Measurements from ENCODE around the gene NTM.

NTM gene

GRCh38 chr11:132142554-132142953, 772.1 kb downstream of the NTM start:
- peak; percentile 30 for DNase-seq

DNA sequence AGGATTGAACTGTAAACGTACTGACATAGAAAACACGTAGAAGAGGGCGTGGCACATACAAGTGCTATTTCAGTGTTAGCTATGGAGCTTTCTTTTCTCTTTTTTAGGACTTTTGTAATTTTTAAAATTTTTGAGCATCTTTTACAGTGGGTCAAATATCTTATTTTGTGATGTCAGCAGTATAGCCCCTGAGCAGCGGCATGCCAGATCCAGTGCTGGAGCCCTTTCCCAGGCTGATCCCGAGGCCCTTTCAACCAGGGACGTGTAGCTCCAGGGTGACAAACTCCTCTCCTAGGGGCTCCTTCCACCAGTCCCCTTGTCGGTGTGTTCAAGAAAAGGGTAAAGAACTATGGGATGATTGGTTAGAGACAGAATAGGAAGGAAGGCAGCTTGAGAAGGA, 777.0 kb downstream of the NTM start:
- no peak for DNase-seq

DNA sequence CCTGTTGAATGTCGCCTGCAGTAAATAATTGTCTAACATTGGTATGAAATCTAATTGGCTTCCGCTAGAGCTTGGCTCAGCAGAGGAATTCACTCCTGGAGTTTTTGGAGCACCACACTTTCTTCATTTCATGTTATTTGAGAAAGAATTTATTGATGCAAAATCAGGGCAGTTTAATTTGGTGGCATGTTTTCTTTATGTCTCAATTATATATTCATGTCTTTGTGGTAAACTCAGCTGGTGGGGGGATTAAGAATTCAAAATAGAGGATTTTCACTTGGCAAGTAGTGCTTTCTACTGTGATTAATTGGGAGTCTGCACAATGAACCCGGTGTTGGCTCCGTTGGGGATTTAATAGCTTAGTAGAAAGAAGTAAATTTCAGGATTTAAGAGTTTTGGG, 784.4 kb downstream of the NTM start:
- no peak for DNase-seq

DNA sequence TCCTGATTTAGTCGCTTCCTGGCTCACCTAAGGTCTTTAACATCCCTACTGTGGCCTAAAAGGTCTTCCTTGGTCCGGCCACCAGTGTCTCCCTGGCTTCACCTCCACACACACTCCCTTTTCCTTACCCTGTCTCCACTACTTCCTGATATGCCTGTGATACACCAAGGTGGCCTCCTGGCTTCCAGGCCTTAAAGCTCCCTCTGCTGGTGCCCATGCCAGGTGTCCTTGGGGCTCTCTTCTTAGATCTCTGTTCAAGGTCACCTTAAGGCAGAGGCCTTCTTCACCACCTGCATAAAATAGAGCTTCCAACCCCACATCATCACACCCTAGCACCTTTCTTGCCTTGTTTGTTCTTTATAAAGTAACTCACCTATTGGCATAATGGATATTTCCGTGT, 787.7 kb downstream of the NTM start:
- peak; percentile 48 for DNase-seq

DNA sequence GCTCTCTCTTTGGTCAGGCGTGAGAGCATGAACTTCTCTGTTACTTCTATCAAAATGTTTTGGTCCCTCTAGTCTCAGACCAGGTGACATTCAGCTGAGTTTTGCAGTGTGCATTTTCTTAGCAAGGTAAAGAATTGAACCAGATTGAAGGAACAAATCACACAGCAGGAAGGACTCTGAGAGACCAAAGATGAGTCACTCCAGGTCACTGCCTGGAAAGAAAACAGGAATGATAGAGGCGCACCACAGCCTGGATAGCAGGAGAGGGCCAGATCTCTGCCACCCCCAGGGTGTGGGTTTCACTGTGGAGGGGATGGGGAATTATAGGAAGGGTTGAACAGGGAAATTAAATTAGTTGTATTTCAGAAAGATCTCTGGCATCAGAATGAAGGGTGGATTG, 788.3 kb downstream of the NTM start:
- no peak for DNase-seq

- DNase-seq, result no peak
These were observed 791.1 kb downstream of the NTM start for GRCh38 chr11:132161403-132162078.

GRCh38 chr11:132168344-132168981, 798.0 kb downstream of the NTM start:
- DNase-seq, result no peak

- no peak for DNase-seq
These were observed 800.6 kb downstream of the NTM start for GRCh38 chr11:132171031-132171430.

GRCh38 chr11:132174362-132175255, 804.2 kb downstream of the NTM start:
- DNase-seq, result no peak

DNA sequence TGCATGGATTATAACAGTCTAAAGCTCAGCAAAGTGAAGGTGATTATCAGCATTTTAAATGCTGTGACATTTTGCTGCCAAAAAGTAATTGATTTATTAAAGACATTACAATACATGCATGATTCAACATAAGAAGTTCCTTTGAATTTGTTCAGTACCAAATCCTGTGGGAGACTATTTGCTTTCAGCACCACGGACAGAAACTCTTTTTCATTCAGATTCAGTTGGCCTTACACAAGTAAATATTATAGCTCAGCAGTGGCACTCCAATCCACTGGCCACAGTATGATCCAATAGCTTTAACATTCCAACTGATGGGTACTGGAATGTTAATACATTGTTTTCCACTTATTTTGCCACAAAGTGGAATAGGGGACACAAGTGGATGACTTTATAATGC, 806.7 kb downstream of the NTM start:
- DNase-seq, result no peak

- no peak for DNase-seq
These were observed 813.7 kb downstream of the NTM start for GRCh38 chr11:132184079-132184478.

DNA sequence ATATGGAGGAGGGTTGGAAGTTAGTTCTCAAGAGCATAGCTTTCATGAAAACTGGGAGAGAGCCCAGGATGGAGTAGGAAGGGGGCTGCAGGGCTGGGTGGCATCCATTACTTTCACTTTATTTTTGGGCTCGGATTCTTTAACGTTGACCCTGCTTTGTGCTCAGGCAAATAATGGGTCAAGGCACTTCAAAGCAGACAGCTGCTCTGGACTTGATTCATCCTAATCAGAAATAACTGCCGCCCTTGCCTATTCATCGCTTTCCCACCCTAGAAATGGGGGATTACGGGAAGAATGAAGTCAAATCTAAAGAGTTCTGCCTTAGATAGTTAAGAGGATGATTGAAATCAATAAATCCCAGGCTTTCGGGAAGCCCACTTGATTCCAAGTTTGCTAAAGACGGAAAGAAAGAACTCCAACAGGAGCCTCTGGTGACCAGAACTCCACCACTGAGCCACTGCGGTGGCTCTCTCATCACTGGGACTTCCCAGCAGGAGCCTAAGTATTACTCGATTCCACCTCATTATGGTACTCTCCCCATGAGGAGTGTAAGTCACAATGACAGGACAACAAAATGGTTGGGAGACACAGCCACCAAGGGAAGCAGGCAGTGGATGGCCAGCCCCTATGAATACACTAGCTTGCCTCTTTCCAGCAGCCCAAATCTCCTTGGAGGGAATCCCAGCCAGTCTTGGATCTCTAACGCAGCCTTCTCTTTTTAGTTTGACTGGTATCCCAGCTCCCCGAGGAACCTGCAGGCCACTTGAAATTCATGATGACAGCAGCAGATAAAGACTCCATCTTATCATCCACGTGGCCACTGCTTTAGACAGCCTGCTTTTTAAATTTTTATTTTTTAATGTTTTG, 815.5 kb downstream of the NTM start:
- no peak for DNase-seq

DNA sequence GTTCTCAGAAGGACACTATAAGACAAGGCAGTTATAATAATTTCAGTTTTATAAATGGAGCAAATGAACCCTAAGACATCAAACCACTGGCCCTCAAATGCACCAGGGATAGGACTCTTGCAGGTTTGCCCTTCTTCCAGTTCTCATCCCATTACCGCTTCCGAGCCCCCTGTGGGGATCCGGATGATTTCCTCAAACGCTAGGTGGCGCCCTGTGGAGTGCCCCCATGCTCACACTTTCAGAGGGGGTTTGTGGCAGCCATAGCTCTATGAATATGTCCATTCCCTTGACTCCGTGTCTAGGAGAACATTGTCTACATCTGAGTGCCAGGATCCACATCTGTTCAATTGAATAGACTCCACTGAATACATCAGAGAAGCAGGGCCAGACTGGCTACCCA, 816.3 kb downstream of the NTM start:
- DNase-seq, result no peak

DNA sequence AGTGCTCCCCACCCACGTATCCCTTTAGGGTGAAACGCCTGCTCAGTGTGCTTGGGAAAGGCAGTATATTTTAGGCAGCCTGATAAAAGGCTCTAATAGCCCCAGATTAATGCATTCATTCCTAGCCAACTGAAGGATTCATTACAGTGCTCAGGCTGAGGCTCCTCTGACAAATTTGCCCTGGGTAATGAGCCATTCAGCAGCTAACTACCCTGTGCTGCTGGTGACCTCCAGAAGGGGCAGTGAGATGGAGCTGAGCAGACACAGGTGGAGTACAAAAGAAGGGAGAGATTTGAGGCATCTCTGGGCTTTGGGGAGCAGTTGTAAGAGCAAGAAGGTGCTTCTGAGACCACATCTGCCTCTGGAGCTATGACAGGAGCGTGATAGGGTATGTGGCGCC, 817.0 kb downstream of the NTM start:
- DNase-seq, result no peak

DNA sequence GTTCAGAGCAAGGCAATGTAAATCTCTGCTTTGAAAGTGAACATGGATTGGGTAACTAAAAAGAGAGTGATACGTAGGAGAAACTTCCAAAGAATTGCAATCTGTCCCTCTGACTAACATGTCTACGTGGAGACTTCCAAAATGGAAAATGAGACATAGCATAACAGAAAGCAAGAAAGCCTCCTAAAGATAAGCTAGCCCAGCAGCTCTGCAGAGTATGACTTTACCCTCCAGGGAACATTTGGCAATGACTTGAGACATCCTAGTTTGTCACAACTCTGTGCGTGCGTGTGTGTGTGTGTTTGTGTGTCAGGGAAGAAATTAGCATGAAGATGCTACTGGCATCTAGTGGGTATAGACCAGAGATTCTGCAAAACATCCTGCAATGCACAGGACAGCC, 817.4 kb downstream of the NTM start:
- no peak for DNase-seq

DNA sequence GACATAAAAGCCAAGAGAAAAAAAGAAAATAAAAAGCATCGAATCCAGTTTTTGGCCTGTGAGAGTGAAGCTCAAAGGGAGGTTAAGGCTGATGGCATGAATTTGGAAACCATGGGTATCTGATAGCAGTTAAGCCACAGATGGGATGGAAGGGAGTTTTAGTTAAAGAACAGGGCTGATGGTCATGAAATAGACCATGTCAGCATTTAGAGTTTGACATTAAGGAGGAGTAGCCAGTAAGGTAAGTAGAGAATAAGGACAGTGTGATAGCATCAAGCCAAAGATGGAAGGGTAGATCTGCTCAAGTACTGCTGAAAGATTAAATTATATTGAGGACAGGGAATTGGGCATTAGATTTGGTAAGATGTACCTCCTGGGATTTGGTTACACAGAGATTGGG, 826.5 kb downstream of the NTM start:
- no peak for DNase-seq

DNA sequence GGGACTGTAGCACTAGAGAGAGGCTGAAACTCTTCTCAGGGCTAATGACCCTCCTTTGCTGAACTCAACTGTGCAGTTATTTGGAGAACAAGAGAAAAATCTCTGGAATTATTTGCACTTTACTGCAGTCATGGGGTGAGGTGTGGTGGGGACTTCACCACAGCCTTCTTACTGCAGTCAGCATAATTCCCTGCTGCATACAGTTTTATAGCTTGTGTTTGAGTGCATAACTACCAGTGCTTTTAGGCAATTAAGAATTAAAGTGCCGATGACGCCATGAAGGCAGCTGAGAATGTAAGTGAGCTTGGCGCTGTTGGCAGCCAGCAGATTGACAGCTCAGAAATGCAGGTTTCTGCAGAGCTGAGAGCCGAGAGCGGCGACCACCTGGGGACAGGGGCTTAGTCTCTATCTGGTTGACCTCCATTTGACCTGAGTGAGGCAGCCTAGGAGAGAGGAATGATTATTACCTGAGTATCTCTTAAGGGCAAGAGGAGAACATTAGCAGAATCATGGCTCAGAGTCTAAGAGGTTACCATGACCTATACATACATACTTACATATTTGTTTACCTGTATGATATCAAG, 830.0 kb downstream of the NTM start:
- DNase-seq, result no peak

- no peak for DNase-seq
These were observed 832.2 kb downstream of the NTM start for GRCh38 chr11:132202621-132203020.

DNA sequence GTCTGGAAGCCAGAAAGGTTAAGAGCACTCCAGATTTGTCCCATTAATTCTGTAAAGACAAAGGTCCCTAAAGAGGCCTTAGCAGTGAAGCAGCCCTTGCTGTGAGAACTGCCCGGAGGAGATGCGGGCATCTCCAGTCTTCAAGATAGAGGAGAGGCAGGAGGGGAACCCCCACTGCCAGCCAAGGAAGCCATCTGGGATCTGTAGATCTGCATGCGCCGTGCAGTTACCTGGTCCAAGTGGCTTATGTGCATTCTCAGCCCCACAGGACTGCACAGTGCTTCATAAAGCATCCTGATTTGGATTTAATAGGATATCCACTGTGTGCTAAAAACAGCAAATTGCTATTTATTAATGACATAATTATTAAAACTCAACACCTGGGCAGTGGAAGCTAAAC, 834.6 kb downstream of the NTM start:
- no peak for DNase-seq

DNA sequence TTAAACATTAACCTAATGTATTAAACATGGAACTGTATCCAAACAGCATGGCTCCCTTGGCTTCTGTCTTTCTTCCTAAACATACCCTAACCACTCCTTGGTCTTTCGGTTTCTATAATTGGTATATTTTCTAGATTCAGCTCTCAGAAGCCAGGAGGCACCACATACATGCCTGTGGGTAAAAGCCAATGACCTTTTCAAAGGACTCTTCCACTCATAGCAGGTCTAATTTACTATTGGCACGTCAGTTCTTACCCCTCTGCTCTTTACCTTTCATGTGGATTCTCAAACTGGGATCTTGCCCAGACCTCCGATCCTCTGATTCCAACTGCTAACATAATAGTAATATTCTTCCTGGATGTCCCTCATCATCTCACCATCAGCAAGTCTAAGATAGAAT, 835.1 kb downstream of the NTM start:
- no peak for DNase-seq

GRCh38 chr11:132206993-132207392, 836.6 kb downstream of the NTM start:
- DNase-seq, result no peak

- DNase-seq, result no peak
These were observed 838.2 kb downstream of the NTM start for GRCh38 chr11:132208477-132209055.

Measured in NCI-H1092 (cell line).